GM12874 (cell line): ENCODE measurements around the gene PAX8.

Experiments used
- CTCF ChIP-seq: IDR thresholded peaks from 2 replicates; pipeline ENCODE4 v1.5.1; 2011; ENCODE audit warnings: low read depth, mild to moderate bottlenecking, control low read depth, low read length, moderate library complexity; ENCODE audit not compliant: insufficient read depth

PAX8 gene

GRCh38 chr2:113278742-113279139 lies at the start of gene PAX8:
TSS of gene PAX8 (minus strand) at chr2:113278921. CDS start at chr2:113278394, 527 bp downstream.
- no peak for TF ChIP-seq CTCF

DNA sequence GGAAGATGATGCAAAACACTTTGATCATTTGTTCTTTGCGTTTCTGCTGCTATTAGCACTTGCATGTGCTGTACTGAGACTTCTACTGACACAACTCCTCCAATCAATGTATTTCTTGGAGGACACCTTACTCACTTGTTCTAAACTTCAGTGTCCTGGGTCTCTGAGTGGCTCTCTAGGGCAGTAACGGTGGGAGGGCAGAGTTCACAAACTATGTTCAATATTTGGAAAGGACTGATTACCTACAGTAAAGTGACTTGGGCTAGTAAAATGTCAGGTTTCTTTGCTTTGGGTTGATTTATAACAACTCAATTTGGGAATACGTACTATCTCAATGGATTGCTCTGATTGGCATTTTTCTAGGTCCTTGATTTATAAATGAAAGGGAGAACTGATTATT lies 49.3 kb upstream of the PAX8 start:
- TF ChIP-seq CTCF, result no peak

GRCh38 chr2:113324684-113325160 lies 46.0 kb upstream of the PAX8 start:
- no peak for TF ChIP-seq CTCF

- no peak for TF ChIP-seq CTCF
These were observed 37.4 kb upstream of the PAX8 start for GRCh38 chr2:113316085-113316484.

DNA sequence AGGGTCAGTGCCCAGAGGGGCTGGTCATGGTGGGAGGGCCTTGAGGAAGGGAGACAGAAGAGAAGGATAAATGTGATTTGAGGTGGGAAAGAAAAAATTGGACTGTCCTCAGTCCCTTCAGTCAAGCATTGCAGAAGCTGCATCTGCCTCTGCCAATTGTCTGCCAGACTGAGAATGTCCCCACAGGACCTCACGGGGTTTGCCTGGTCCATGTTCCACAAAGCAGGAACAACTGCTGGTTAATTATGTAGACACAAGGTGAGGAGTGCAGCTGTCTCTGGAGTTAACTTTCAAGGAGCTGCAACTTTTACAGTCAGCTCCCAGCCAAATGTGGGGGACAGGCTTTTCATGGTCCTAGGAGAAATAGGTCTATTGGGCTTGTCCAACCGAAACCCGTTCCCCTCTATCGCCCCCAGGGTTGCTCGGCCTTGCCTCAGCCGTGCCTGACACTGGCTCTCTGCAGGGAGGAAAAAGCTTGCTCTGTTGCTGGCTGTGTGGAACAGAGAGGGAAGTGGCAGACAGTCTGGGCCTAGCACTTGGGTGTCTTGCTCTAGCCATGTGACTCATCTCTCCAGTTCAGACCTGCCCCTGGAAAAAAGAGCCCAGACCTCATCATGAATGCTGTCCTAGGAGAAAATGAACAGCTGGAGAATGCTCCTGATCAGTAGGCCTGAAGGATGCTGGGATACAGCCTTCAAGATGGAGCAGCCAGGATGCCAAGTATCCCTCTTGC lies 31.1 kb upstream of the PAX8 start:
- no peak for TF ChIP-seq CTCF

DNA sequence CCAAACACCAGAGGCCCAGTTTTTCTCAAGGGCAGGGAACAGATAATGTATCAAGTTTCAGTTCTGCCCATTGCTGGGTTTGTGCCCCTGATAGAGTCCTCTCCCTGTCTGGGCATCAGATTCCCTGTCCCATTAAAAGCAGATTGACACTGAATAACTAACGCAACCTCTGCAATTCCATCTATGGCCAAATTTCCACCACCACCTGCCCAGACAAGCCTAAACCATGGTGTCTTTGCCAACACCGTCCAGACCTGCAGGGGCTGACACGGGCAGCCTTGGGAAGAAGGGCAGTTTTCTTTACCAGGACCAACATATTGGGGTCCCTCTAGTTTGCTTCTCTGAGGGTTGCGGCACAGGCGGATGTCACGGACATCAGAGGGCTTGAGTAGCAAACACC lies 26.4 kb upstream of the PAX8 start:
- no peak for TF ChIP-seq CTCF

GRCh38 chr2:113304702-113305101 lies 26.0 kb upstream of the PAX8 start:
- TF ChIP-seq CTCF, result no peak
